Activated naive CD8-positive, alpha-beta T cell treated with anti-CD3 and anti-CD28 coated beads, Interleukin-2, amount 50 U/mL, for 16 hours (primary cell): ENCODE results near the gene DAB2.

ENCODE experiments used
- DNase-seq: peaks from one replicate; pipeline ENCODE4 v3.0.0-alpha.2; 2020; ENCODE audit warnings: low read depth, low spot score

DAB2 gene

GRCh38 chr5:39448506-39449128 is 23.8 kb upstream of the DAB2 start:
- no peak for DNase-seq

GRCh38 chr5:39447968-39448367 is 23.2 kb upstream of the DAB2 start:
- DNase-seq = no peak

DNA sequence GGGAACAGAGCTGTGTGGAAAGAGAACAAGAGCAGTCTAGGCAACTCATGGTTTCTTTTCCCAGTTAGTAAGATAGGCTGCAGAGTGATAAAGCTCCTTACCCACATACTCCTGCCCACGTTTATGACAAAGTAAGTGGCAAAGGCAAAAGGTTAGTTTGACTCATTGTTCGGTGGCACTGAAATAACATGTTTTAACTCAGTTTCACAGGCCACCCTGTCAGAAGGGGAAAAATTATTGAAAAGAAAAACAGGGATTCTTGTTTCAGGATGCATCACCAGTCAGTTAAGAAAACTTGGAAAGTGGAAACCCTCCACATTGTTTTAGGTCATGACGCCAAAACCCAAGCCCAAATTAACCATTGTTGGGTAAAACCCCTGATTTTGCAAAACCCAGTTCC is 22.3 kb upstream of the DAB2 start:
- DNase-seq = no peak

GRCh38 chr5:39446231-39446630 is 21.5 kb upstream of the DAB2 start:
- no peak for DNase-seq

GRCh38 chr5:39443911-39444310 is 19.1 kb upstream of the DAB2 start:
- DNase-seq = no peak

DNA sequence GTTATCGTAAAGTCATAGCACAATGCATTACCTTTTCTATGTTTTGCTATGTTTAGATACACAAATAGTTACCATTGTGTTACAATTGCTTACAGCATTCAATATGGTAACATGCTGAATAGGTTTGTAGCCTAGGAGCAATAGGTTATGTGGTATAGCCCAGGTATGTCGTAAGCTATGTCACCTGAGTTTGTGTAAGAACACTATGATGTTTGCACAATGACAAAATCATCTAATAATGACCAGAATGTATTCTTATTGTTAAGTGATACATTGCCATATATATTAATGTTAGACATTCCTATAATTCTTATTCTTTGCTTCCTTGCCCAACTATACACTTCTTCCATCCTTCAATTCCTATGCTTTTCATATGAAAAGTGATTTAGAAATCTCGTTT is 18.2 kb upstream of the DAB2 start:
- no peak for DNase-seq

DNA sequence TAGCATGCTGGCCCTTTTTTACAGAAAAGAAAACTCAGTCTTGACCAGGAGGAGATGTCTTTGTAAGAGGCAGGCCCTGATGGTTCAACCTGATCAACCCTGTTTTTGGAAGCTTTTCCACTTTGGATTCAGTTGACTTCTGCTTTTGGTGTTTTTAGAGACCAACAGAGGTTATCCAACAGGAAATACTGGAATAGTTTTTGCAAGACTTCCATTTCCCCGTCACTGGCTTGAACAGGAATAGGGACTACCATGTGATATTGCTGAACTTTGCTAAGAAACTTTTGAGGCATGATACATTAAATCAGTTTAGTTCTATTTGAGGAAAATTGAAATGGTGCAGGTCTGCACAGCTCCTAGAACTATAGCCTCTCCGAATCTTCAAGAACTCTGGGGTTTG is 17.1 kb upstream of the DAB2 start:
- DNase-seq = no peak

DNA sequence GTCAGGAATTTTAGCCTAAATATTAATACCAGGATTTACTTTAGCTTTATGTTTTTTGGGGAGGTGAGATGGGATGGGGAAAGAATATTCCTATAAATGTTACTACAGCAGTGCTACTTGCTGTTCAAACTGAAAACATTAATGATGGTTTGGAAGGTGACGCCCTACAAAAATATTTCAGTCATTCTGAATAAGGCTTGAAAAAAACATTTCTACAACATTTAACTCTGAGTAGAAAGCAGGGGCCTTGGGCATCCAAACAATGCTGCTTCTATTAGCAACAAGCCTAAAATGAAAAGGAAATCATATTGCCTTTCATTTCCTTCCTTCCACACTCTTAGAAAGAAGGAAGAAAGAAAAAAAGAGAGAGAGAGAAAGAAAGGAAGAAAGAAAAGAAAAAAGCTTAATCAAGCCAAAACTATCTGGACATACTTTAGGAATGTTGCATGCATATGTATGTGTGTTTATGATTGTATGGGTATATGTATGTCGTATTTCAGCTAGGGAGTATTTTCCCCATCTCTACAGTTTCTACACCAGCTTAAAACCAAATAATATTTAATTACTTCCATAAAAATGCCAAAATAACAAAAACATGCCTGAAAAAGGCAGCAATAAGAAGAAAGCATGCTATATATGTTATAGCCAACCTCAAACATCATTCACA is 16.3 kb upstream of the DAB2 start:
- DNase-seq = no peak

DNA sequence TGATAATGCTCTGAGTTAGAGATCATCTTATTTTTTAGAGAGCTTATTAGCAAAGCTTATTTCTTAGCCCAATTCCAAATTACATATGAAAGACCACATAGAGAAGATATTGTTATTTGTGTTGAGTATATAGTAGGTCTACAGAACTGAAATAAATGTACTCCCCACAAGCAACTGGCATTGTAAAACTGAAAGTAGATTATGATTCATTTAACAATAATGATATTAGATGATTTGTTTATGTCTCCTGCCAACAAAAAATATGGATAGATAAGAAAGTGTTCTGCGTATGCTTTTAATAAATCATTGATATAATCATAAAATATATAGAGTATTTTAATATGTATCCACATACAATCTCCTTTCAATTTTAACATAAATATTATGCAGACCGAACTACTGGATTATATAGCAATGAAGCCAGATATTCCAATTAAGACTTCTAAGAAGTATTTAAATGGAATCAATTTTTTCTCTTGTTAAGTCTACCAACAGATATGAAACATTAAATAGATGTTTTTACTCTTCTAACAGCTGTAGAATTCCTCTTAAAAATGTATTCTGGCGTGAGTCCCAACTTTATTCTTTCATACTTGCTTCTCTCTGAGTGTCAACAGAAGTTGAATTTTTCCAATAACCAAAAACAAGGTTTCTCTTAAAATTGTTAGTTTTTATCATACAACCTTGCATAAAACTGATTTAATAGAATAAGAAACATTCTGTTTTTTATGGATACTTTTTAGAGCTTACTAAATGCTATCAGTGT is 15.6 kb upstream of the DAB2 start:
- DNase-seq = no peak

GRCh38 chr5:39439582-39440162 is 14.9 kb upstream of the DAB2 start:
- no peak for DNase-seq

- no peak for DNase-seq
These were observed 12.7 kb upstream of the DAB2 start for GRCh38 chr5:39437467-39437866.

DNA sequence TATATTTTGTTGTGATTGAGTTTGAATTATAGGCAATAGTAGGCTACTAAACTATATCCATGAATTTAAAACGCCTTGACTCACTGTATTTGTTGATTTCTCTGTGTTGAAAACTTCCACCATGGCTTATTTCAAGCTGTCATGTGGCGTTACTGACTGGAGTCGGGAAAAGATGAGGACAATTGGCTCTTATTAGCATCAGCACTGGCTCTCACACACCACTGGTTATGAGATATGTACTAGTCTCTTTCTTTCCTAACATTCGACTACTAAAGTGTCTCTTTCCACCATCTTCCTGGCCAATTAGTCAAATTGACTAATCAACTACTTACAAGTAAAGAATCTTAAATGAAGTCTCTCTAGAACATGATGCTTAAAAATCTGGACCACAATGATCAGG is 9.1 kb upstream of the DAB2 start:
- DNase-seq = no peak

GRCh38 chr5:39432696-39433530 is 8.1 kb upstream of the DAB2 start:
- no peak for DNase-seq

- no peak for DNase-seq
These were observed 5.7 kb upstream of the DAB2 start for GRCh38 chr5:39430461-39430860.

- DNase-seq = no peak
These were observed 3.9 kb upstream of the DAB2 start for GRCh38 chr5:39428640-39429039.

DNA sequence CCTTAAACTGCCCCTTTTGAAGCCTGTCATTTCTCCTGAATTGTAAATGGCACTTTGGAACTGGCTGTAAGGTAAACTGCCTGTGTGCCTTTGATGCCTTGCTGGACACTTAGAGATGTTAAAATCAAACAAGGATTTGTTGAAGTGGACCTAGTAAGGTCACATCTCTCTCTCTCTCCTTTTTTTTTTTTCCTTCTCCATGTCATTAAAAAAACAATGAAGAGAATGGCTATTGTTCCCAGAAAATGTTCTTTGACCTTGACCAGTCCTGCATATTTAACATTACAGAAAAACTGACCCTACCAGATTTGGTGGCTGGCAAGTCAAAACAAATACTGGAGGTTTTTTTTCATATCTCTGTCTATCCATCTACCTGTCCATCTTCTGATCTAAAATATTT is 2.9 kb upstream of the DAB2 start:
- no peak for DNase-seq

DNA sequence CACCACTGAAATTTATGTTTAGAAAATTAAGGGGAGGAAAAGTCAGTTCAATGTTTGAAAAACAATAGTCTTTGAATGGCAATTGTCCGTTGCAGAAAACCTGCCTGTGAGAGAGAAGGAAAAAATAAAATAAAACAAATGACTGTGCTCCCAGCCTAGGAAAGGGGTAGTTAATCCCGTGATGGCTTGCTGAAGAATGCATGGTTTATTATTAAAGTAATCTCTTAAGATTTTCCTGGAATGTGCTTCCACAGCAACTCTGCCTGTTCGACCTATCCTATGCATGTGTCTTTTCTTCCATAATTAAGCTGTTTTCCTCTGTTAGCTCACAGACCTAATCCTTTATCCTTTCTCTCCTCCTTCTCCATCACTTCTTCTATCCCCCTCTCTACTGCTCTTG is 2.4 kb upstream of the DAB2 start:
- DNase-seq = no peak

DNA sequence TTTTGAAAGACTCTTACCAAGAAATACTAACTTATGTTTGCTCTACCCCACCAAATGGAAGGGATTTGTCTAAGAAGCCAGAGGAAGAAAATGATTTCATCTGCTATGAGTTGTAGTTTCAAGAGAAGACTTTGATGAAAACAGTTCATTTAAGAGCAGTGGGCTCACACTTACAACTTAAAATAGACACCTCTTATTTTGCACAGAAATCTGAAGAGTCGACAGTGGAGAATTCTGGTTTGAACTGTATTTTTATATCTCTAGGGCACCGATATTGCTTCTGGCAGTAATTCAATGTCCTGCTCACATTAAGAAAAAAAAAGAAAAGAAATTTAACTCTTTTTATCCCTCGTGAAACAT is 1.9 kb upstream of the DAB2 start:
- DNase-seq = no peak

DNA sequence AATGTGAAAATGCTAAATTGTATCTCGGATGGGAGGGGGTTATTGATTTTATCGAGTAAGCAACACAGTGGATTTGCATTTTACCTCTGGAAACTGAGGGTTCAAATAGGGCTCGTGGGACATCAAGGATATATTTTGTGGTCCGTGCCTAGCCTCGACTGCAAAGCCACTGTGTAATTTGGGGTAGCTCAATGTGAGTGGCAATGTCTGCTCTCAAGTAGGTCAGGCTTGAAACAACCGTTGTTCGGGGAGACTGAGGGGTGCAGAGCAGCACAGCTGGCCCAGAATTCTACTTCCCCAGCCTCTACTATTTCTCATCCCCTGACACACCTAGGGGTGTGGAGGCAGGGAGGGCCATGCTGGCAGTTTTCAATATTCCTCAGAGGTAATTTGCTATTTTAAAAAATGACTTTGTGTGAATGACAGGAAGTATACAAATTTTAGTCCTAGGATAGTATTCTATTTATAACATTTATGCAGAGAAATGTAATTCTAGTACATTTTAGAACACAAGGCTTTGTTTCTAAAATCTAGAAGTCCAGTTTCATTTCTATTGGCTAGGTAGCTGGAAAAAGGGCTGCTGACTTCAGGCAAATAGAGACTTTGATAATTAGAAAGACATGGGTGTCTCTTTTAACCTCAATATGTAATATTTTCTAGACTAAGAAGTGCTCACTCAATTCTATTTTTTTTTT is 1.4 kb upstream of the DAB2 start:
- DNase-seq = no peak

DNA sequence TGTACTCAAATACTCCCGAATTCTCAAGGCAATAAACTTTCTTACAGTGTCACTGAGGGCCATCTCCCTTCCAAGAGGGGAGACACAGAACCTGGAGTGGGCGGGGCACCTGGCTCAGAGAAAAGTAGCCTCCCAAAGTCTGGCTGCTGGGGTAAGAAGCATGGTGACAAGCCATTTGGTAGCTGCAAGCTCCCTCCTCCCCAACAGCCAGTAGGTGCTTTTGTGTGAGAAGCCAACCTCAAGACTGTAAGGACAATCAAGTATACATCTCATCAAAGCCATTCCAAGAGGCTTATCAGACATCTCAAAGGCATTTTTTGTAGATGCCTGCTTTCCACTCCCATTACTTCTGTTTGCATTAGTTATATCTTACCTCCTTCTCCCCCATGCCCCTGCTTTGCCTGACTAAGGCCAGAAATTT is 1.4 kb downstream of the DAB2 start:
- DNase-seq = no peak

DNA sequence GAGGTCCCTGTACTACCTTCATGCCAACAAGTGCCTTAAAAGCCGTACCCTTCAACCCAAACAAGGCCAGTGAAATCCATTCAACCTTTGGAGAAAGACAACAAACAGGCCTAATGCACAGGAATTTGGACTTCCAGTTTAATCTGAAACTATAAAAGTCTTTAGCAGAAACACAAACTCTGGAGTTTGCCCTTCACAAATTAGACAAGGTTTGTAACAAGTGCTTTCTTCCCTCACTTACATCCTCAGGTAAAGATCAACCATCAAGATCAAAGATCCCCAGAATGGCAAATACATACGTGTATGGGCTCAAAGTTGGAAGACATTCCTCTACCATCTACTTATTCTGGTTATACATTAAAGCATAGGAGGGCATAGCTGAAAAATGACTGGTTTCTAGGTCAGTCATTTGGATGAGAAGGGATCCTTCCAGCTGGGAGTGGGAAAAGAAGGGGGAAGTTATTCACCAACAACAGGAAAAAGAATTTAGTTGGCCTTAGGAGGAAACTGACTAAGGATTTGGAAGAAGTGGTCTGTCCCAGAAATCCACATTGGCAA is 2.0 kb downstream of the DAB2 start:
- DNase-seq = no peak
